GM18951 (cell line): Measurements from ENCODE around the gene CORO2B.

ENCODE experiments used
- POLR2A ChIP-seq: IDR thresholded peaks from 4 replicates; pipeline ENCODE4 v1.6.1; 2011; ENCODE audit warnings: mild to moderate bottlenecking; ENCODE audit not compliant: insufficient read length, insufficient read depth; ENCODE audit errors: extremely low read depth
- in situ Hi-C: fragments of 300-500 bp; cut with MboI; formaldehyde crosslinking; loops from one replicate; pipeline ENCODE4 v1.12.0; 2022; ENCODE audit warnings: low sequenced_read_pairs, mixed read lengths, inconsistent platforms; ENCODE audit not compliant: unreplicated experiment

Gene CORO2B, protein sequence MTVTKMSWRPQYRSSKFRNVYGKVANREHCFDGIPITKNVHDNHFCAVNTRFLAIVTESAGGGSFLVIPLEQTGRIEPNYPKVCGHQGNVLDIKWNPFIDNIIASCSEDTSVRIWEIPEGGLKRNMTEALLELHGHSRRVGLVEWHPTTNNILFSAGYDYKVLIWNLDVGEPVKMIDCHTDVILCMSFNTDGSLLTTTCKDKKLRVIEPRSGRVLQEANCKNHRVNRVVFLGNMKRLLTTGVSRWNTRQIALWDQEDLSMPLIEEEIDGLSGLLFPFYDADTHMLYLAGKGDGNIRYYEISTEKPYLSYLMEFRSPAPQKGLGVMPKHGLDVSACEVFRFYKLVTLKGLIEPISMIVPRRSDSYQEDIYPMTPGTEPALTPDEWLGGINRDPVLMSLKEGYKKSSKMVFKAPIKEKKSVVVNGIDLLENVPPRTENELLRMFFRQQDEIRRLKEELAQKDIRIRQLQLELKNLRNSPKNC

DNA sequence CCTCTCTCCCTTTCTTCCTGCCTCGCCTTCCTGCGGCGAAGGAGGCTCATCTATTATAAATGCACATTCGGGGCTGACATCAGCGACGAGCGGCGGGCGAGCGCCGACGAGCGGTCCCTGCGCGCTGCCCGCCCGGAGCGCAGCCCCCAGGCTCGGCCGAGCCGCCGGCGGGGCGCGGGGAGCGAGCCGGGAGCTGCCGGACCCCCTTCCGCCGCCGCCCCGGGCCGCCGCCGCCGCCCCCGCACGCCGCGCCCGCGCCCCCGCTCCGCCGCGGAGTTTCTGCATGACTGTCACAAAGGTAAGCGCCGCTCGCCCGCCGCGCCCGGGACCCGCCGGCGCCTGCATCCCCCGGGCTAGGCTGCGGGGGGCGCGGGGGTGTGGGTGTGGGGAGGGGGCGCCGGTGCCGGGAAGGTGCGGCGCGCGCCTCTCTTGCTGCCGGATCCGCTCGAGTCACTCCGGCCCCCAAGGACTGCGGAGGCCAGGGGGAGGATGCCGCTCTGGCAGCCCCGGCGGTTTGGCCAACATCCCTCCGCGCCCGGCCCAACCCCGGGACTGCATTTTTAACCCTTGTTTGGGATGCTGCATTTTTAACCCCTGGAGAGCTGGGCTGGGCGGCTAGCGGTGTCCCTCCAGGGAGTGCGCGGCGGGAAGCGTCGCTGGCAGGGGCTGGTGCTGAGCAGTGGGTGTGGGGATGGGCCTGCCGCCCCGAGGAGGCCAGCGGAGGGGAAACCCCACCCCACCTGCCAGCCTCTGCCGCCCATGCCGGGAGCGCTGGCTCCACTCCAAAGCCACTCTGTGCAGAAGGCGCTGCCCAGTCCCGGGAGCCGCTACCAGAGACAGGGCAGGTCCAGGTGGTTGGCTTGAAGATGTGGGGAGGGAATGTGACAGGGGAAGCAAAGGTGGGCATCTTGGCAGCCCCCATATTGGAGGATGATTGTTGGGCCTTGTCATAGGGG is at the start of gene CORO2B:
CORO2B (plus strand) TSS at position 14 of the 956 bp plus-strand sequence; CDS start at position 284, 270 bp downstream.
- in situ Hi-C loops = no loop called here
- no peak for TF ChIP-seq POLR2A

DNA sequence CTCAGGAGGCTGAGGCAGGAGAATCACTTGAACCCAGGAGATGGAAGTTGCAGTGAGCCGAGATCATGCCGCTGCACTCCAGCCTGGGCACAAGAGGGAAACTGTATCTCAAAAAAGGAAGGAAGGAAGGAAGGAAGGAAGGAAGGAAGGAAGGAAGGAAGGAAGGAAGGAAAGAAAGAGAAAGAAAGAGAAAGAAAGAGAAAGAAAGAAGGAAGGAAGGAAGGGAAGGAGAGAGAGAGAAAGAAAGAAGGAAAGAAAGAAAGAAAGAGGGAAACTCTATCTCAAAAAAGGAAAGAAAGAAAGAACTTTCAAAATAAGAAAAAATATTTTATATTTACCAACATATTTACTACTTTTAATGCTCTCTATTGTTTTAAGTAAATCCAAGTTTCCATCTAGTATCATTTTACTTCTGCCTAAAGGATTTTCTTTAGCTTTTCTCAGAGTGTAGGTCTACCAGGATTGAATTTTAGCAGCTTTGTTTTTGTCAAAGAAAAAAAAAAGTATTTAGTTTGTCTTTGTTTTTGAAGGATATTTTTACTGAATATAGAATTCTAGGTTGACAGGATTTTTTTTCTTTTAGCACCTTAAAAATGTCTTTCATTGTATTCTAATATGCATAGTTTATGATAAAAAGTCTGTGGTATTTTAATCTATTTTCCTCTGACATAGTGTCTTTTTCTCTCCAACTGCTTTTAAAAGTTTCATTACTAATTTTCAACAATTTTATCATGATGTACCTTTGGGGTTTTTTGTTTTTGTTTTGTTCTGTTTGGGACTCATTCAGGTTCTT is 47.2 kb upstream of the CORO2B start:
- no peak for TF ChIP-seq POLR2A
- in situ Hi-C loops = no loop called here

DNA sequence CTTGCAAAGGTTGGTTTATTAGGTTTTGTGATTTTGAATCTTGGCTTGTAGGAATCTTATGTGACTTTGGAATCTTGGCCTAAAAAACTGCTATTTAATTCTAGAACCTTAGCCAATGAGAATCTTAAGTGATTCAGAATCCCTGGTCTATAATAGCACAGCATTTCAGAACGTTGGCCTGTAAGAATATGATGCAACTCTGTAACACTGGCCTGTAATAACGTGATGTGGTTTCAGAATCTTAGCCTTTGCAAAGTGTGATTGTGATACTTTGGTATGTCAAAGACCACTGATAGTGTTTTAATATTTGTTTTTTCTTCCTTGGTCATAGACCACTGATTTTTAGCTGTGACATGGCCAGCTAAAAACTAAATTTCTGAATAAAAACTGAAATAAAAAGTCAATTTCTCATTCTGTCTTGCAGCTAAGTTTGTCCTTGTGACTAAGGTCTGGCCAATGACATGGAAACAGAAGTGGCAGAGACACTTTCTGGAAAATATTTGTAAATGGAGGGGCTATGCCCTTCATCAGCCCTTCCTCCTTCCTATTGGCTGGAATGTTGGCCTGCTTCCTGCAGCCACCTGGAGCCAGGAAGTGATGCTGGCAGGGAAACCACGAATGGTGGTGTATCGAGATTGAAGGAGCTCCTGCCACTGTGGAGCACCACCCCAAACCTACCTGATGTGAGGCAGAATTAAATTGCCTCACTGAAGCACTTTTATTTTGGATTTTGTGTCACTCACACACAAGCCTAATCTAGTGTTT is 42.3 kb upstream of the CORO2B start:
- TF ChIP-seq POLR2A = no peak
- in situ Hi-C loops = no loop called here

DNA sequence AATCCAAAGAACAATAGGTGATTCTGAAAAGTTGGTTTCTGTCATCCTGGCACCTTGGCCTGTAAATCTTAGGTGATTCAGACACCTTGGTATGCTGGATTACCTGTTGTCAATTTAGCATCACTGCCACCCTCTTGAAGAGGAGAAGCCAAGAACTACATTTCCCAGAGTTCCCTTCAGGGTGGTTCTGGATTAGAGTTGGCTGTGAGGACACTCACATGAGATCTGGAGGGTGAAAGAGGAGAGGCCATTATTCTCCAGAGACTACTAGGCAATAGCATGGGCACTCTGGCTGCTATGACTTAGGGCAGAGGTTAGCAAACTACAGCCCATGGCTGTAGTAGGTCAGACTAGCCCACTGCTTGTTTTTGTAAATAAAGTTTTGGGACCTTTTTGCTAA is 41.7 kb upstream of the CORO2B start:
- in situ Hi-C loops = no loop called here
- TF ChIP-seq POLR2A = no peak

DNA sequence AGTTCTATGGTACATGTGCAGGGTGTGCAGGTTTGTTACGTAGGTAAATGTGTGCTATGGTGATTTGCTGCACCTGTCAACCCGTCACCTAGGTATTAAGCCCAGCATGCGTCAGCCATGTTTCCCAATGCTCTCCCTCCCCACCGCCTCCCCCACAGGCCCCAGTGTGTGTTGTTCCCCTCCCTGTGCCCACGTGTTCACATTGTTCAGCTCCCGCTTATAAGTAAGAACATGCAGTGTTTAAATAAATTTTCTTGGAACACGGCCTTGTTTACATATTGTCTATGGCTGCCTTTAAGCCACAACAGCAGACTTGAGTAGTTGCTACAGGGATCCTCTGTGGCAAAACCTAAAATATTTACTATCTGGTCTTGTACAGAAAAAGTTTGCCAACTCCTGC is 41.3 kb upstream of the CORO2B start:
- TF ChIP-seq POLR2A = no peak
- in situ Hi-C loops = no loop called here

DNA sequence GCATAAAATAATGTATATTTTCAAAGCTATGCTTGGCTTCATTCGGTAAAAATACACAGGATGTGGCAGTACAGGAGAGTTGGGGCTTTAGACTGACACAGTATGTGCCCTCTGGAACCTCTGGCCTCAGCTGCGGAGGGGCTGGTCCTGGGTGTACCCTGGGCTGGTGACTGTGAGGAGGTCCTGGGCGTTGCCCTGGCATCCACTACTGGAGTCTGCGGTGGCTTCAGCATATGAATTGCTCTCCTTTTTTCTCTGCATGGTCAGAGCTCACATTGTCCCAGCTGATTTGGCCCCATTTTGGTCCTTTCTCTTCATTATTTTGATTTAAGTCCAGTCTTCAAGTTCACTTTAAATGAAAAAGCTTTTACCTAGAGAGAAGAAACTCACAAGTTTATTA is 40.5 kb upstream of the CORO2B start:
- in situ Hi-C loops = no loop called here
- no peak for TF ChIP-seq POLR2A

DNA sequence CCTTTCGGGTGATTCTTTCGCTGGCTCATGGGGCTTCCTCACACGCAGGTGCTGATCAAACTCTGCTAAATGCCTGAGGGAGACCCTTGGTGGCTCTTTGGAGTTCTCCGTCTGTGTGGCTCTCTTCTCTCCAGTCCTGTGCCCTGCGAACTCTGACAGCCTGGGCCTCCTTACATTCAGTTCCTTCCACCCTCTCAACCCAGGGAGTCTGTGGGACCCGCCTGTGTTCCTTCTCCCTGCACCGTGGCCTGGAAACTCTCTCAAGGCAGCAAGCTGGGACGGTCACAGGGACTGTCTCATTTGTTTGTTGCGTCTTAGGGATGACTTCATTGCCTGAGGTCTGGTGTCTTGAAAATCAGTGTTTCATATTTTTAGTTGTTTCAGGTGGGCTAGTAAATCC is 37.0 kb upstream of the CORO2B start:
- TF ChIP-seq POLR2A = no peak
- in situ Hi-C loops = no loop called here

DNA sequence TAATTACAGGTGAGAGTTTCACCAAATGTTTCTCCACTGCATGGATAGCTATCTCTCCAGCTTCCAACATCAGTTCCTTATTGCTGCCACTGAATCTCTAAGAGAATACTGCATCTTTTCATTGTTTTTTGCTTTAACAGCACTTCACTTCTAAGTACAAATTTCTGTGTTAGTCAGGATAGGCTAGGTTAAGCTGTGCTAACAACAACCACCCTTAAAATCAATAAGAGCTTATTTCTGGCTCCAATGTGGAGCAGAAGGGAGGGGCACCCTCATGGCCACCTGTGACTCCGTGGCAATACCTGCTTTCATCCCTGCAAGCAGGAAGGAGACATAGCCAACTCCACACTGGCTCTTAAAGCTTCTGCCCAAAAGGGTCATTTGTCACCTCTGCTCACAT is 36.4 kb upstream of the CORO2B start:
- TF ChIP-seq POLR2A = no peak
- in situ Hi-C loops = no loop called here

DNA sequence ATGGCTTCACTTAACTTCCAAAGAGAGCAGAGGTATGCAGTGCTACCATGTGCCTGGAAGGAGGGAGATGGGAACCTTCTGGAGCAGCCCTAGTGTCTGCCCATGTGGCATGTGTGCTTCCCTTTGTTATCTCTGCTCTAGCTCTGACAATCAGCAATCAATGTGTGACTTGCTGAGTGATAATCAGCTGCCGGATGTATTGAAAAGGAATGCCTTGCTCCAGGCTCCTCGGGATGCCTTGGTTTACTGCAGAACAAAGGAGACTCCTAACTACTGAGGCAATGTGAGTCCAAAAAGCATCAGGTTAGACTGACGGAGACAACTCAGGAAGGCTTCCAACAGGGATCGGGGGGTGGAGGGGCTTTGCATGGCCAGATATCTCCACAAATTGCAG is 36.0 kb upstream of the CORO2B start:
- in situ Hi-C loops = no loop called here
- TF ChIP-seq POLR2A = no peak

DNA sequence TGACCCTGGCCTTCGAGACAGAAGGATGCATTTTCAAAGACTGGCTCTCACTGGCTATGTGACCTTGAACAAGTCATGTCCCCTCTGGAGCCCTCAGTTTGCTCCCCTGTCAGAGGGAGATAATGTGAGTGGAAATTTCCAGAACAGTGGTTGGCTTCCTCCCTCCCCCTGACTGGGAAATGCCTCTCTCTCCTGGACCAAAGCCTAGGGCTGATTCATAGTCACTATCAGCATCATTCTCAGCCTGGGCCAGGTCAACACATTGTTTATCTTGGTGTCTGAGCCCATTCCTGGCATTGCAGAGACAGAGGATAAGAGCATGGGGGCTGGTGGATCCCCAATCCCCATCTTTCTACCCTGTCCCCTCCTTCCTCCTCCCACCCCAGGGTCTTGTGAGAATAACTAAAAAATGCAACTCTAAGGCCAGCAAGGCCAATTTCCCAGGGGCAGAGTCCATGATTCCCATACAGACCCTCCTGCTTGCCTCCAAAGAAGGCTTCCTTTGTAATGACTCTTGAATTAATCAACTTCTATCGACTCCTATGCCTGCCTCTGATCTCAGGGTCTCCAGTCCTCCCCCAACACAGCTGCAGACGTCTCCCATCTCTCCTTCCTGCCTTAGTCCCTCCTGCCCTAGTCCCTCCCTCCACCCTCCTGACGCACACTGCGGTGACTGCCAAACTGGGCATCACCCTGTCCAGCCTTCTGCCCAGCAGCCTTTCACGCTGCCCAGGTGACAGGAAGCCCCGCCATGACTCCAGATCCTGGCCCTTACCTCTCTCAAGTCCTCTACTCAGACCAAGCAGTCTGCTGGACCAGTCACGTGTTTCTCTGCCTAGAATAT is 35.4 kb upstream of the CORO2B start:
- no peak for TF ChIP-seq POLR2A
- in situ Hi-C loops = no loop called here

DNA sequence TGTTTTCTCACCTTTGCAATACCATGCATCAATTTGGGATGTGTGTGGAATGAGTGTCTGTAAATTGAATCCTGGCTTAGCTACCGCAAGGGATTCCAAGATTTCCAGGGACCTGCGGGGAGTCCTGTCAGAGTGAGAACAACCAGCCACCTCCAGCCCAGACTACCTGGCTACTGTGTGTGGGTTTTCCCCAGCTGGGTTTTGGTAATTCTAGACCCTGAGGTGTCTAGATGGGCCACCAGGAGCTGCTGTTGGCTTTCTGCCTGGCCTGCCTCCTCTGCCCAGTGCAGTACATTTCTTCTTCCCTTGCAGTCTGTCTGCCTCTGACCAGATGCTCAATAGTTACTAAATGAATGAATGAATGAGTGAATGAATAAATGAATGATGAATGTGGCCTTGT is 32.5 kb upstream of the CORO2B start:
- in situ Hi-C loops = no loop called here
- no peak for TF ChIP-seq POLR2A

DNA sequence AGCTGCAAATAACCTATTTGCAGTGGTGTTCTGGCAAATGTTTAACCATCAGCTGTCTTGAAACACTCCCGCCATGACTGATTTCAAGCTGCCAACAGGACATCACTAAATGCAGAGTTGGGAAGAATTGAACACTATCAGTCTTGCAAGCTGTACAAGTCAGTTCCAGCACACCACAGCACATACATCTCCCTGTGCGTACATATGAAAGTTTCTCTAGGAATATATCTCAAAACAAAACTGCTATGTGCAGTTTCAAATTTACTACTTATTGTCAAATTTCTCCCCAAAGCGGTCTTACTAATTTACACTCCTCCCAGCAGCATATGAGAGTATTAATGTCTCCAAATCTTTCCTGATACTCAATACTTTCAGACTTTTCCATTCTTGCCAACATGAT is 30.4 kb upstream of the CORO2B start:
- no peak for TF ChIP-seq POLR2A
- in situ Hi-C loops = no loop called here

DNA sequence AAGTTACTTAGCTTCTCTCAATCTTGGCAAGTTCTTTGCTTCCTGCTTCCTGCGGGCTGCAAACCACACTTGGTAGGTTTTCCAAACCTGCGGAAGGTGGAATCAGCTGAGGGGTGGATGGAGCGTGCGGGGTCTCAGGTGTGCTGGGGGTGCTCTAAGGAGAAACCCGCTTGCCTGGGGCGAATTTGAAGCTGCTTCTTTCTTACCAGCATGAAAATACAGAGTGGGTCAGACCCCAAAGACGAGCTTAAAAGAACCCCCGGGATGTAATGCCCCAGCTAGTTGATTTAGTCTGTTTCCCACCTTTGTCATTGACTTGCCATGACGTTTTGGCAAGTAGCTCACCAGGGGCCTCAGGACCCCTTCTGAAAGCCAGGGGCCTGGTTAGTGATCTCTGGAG is 28.8 kb upstream of the CORO2B start:
- in situ Hi-C loops = loop anchor here (10.0 to 25.0 kb wide), 2 partner anchors 115 to 337 kb away; no protein-coding TSS in a partner anchor
- no peak for TF ChIP-seq POLR2A
